CD4-positive, alpha-beta T cell treated with Interleukin-15 for 4 hours (primary cell): ENCODE results near the gene ITGAE.

Source experiments
- DNase-seq: peaks from one replicate; pipeline ENCODE4 v3.0.0-alpha.2; 2020; ENCODE audit warnings: low spot score

Gene ITGAE

GRCh38 chr17:3815925-3816324 is 14.9 kb upstream of the ITGAE start:
- DNase-seq, result no peak

- DNase-seq, result no peak
Observed at GRCh38 chr17:3815122-3815521, 14.1 kb upstream of the ITGAE start.

- DNase-seq, result no peak
Observed at GRCh38 chr17:3814361-3814760, 13.4 kb upstream of the ITGAE start.

GRCh38 chr17:3813171-3813570 is 12.2 kb upstream of the ITGAE start:
- DNase-seq, result no peak

- no peak for DNase-seq
Observed at GRCh38 chr17:3812771-3813170, 11.8 kb upstream of the ITGAE start.

- no peak for DNase-seq
Observed at GRCh38 chr17:3812284-3812683, 11.3 kb upstream of the ITGAE start.

GRCh38 chr17:3810019-3810418 is 9.0 kb upstream of the ITGAE start:
- DNase-seq, result no peak

- DNase-seq, result no peak
Observed at GRCh38 chr17:3809135-3809534, 8.1 kb upstream of the ITGAE start.

- no peak for DNase-seq
Observed at GRCh38 chr17:3808701-3809100, 7.7 kb upstream of the ITGAE start.

GRCh38 chr17:3805581-3805980 is 4.6 kb upstream of the ITGAE start:
- DNase-seq, result no peak

GRCh38 chr17:3804503-3804931 is 3.5 kb upstream of the ITGAE start:
- DNase-seq, result no peak

GRCh38 chr17:3803308-3803640 is 2.3 kb upstream of the ITGAE start:
- DNase-seq, result no peak

- DNase-seq, result no peak
Observed at GRCh38 chr17:3802461-3803307, 1.7 kb upstream of the ITGAE start.

GRCh38 chr17:3801792-3802191 is 804 bp upstream of the ITGAE start:
- DNase-seq, result no peak

GRCh38 chr17:3801347-3801746 is 359 bp upstream of the ITGAE start:
- no peak for DNase-seq

GRCh38 chr17:3799181-3799945 is 1.6 kb downstream of the ITGAE start:
- DNase-seq, result no peak

- DNase-seq, result peak; percentile 10
Observed at GRCh38 chr17:3798273-3799180, 2.5 kb downstream of the ITGAE start.

- DNase-seq, result peak; percentile 72
Observed at GRCh38 chr17:3796822-3797170, 4.2 kb downstream of the ITGAE start.

GRCh38 chr17:3796110-3796821 is 4.7 kb downstream of the ITGAE start:
- DNase-seq, result peak; percentile 91

- no peak for DNase-seq
Observed at GRCh38 chr17:3795390-3796102, 5.4 kb downstream of the ITGAE start.
